ENCODE results near the gene ADRM1. TPM values are rescaled to one million over a fixed set of nuclear protein-coding genes. Genes with fewer than 3 reads are reported as not detected.

Gene ADRM1
- total RNA-seq, 1 donor from 2014 or later: 63.9 TPM

DNA sequence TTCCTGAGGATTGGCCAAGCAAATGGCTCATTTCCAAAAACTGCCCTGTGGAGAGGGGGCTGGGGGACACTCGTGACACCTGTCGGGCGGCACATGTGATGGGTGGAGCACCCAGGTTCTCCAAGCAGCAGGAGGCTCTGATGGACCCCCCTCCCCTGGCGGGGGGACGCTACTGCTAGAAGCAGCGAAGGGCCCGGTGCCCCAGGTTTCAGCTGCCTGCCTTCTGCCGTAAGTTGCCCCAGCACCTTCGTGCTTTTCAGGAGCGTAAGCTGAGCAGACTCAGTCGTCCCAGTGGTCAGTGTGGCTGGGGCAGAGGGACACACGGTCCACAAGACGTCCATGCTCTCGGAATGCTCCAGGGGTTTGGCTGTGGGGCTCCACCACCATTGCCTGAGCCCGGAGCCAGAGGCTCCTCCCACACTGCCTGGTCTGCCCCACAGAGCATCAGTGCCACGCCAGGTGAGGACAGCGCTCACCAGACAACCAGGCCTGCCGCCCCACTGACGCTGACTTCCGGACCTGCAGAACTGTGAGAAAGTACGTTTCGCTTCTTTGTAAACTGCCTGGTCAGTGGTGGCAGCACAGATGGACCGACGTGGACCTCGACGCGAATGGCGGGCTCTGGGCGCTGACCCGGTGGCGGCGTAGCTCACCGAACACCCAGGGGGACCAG is 4.1 kb upstream of the ADRM1 start:
- Histone ChIP-seq H3K36me3 (peaks cover 35% of the 10 kb centered on the region), H3K27me3 (ENCODE audit: low read depth) (no peaks in the 10 kb centered on the region), H3K4me3 (no peak overlapping the region), H3K27ac (no peak overlapping the region), H3K4me1 (peaks cover under 1% of the 10 kb centered on the region), H3K9me3 (no peaks in the 10 kb centered on the region)
- no peak for ATAC-seq
- intact Hi-C loops (cut with DNase I): no loop called here
- TF ChIP-seq, protein P1, sequence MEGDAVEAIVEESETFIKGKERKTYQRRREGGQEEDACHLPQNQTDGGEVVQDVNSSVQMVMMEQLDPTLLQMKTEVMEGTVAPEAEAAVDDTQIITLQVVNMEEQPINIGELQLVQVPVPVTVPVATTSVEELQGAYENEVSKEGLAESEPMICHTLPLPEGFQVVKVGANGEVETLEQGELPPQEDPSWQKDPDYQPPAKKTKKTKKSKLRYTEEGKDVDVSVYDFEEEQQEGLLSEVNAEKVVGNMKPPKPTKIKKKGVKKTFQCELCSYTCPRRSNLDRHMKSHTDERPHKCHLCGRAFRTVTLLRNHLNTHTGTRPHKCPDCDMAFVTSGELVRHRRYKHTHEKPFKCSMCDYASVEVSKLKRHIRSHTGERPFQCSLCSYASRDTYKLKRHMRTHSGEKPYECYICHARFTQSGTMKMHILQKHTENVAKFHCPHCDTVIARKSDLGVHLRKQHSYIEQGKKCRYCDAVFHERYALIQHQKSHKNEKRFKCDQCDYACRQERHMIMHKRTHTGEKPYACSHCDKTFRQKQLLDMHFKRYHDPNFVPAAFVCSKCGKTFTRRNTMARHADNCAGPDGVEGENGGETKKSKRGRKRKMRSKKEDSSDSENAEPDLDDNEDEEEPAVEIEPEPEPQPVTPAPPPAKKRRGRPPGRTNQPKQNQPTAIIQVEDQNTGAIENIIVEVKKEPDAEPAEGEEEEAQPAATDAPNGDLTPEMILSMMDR (IDR thresholded peaks at IDR 0.05): no peak
- no peak for DNase-seq

DNA sequence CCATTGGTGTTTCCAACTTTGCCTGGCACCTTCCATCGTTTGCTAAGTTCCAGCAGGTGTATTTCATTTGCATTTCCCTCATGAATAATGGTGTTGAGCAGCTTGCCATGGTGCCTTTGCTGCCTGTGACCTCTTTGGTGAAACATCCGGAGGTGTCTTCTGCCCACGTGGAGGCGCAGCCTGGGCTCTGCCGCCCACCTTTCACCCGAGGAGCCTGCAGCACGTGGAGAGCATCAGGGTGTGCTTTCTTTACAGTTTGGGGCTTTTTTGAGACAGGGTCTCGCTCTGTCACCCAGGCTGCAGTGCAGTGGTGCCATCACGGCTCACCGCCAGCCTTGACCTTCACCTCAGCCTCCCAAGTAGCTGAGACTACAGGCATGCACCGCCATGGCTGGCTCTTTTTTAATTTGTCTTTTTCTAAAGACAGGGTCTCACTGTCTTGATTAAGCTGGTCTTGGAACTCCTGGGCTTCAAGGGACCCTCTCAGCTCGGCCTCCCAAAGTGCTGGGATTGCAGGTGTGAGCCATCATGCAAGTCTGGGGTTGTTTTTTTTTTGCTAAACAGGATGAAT is 3.0 kb upstream of the ADRM1 start:
- Histone ChIP-seq H3K27ac (no peak overlapping the region), H3K27me3 (ENCODE audit: low read depth) (no peaks in the 10 kb centered on the region), H3K9me3 (no peaks in the 10 kb centered on the region), H3K36me3 (peaks cover 32% of the 10 kb centered on the region), H3K4me1 (peaks cover 11% of the 10 kb centered on the region), H3K4me3 (no peak overlapping the region)
- intact Hi-C loops (cut with DNase I): loop anchor here (10.0 kb wide), 1 partner anchor 85 kb away; the partner anchor contains the start of gene RPS21
- ATAC-seq (no peak), DNase-seq (no peak)
- TF ChIP-seq, protein P1 (IDR thresholded peaks at IDR 0.05): no peak

DNA sequence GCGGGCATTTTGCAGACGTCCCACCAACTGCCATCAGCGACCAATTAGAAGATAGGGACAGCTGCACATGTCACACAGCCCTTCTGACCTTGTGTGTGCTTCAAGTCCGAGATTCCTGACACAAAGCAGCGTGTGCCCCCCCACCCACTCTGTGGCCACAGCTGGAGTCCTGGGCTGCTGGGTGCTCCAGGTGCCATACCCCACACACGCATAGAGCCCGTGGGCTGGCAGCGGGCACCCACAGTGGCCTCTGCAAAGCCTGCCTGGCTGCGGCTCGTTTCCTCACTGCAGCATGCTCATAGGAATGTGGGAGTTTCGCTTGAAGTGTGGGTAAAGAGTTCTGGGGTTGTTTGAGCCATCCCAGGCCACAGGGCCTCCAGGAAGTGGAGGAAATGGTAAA is 2.5 kb upstream of the ADRM1 start:
- peaks cover 34% of the 10 kb centered on the region for H3K36me3 ChIP-seq
- ATAC-seq: no peak

DNA sequence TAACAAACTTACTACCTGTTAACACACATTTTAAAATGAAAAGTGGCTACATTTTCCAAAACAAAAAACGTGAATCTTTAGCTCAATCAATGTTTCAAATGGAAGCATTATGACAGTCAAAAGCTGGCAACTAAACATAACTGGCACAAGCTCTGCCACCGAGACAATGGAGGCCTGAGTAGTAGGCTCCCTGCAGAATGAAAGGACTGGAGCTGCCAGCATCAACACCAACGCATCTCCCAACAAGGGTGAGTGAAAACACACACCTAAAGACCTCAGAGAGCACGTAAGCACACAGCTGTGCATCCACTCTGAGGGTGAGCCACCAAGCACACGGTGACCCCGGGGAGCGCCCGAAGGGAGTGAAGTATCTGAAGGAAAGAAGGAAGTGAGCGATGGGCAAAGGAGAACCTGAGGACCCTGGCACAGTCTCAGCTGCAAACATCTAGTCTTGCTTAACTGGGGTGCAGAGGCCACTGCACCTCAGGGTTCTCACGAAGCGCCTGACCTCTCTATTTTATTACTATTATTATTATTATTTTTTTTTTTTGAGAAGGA is 1.6 kb upstream of the ADRM1 start:
- no peak for DNase-seq
- ATAC-seq: no peak
- Histone ChIP-seq H3K4me1 (peaks cover 23% of the 10 kb centered on the region), H3K27ac (no peak overlapping the region), H3K9me3 (no peaks in the 10 kb centered on the region), H3K27me3 (ENCODE audit: low read depth) (no peaks in the 10 kb centered on the region), H3K36me3 (peaks cover 34% of the 10 kb centered on the region), H3K4me3 (no peak overlapping the region)
- intact Hi-C loops (cut with DNase I): loop anchor here (10.0 kb wide), 1 partner anchor 84 kb away; the partner anchor contains the start of gene RPS21
- TF ChIP-seq, protein P1 (IDR thresholded peaks at IDR 0.05): no peak

More for the DNA sequence above, 2.5 kb upstream of the ADRM1 start:
- TF ChIP-seq, protein P1 (IDR thresholded peaks at IDR 0.05): no peak
- no peak overlapping the region for H3K27ac ChIP-seq
- intact Hi-C loops (cut with DNase I): loop anchor here (10.0 kb wide), 1 partner anchor 84 kb away; the partner anchor contains the start of gene RPS21
- peaks cover 17% of the 10 kb centered on the region for H3K4me1 ChIP-seq
- DNase-seq: no peak
- H3K9me3 ChIP-seq: no peaks in the 10 kb centered on the region
- H3K4me3 ChIP-seq: no peak overlapping the region
- no peaks in the 10 kb centered on the region for H3K27me3 ChIP-seq (ENCODE audit: low read depth)

DNA sequence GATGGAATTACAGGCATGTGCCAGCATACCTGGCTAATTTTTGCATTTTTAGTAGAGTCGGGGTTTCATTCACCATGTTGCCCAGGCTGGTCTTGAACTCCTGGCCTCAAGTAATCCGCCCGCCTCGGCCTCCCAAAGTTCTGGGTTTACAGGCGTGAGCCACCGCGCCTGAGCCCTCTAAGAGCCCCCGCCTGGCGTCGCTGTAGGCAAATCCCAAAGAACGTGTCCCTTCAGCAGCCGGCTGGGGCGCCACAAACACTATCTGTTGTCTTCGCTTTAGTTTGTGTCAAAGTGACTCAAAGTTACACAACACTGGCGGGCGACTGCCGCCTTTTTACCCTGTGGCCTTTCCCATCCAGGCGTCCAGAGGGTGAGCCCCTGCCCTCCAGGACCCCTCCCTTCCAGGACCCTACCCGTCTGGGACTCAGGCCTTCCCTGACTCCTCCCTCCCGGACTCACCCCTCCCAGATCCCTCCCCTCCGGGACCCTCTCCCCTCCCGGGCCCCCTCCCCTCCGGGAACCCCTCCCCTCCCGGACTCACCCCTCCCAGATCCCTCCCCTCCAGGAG is 940 bp upstream of the ADRM1 start:
- Histone ChIP-seq H3K4me3 (peak overlapping the region; percentile 77), H3K27me3 (ENCODE audit: low read depth) (no peaks in the 10 kb centered on the region), H3K36me3 (peaks cover 34% of the 10 kb centered on the region), H3K4me1 (peaks cover 23% of the 10 kb centered on the region), H3K9me3 (no peaks in the 10 kb centered on the region), H3K27ac (peak overlapping the region; percentile 97)
- DNase-seq (peak; percentile 96), ATAC-seq (peak; percentile 76 to 84)
- TF ChIP-seq, protein P1 (IDR thresholded peaks at IDR 0.05): peak; percentile 85
- intact Hi-C loops (cut with DNase I): loop anchor here (10.0 kb wide), 1 partner anchor 83 kb away; the partner anchor contains the start of gene RPS21
